Measurements from ENCODE around the gene RSPO1. TPM values are rescaled to one million over a fixed set of nuclear protein-coding genes. Genes with fewer than 3 reads are reported as not detected.
A peak's percentile ranks its signal among the peaks of the same experiment; 100 is the strongest.

The RSPO1 gene
- total and polyA plus RNA-seq, 4 experiments from 2014 or later: not detected

DNA sequence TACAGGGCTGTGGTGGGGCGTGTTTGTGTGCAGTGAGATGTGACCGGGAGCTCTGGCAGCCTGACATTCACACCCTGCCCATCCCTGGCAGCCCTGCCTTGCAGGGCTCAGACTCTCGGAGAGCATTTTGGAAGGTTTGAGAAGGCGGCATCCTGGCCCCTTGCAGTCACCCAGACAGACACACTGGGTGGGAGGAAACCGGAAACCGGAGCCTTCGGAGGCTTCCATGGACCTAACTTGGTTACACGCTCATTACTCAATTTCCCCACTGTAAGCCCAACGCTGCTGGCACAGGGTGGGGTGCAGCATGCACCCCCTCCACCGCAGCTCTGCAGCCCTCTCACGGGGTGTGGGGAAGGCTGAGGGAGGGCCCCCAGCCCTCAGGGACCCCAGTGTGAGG lies 22.2 kb upstream of the RSPO1 start:
- DNase-seq: no peak
- no peaks in the 10 kb centered on the region for H3K4me1 ChIP-seq (ENCODE audit: insufficient read depth, low read length)
- Mint-ChIP-seq H3K4me1 (no peaks in the 10 kb centered on the region), H3K9me3 (no peaks in the 10 kb centered on the region), H3K27ac (no peak overlapping the region), H3K4me3 (no peak overlapping the region), H3K36me3 (no peaks in the 10 kb centered on the region), H3K27me3 (peaks cover 2 to 8% of the 10 kb centered on the region in 2 donors)
- H3K27me3 ChIP-seq (ENCODE audit: insufficient read depth, low read length): no peaks in the 10 kb centered on the region
- H3K27ac ChIP-seq (ENCODE audit: low read depth, low read length): no peak overlapping the region
- no peak overlapping the region for H3K4me3 ChIP-seq (ENCODE audit: low read length in 2 of 2)
- intact Hi-C loops (cut with micrococcal nuclease): no loop called here
- no peaks in the 10 kb centered on the region for H3K36me3 ChIP-seq (ENCODE audit: insufficient read depth, low read length)
- ChIA-PET CTCF (ENCODE audit: partially characterized antibody) (no interaction called here), POLR2A (ENCODE audit: partially characterized antibody) (no interaction called here)
- no peaks in the 10 kb centered on the region for H3K9me3 ChIP-seq (ENCODE audit: control insufficient read depth in 1 of 2, low read length in 2 of 2)

DNA sequence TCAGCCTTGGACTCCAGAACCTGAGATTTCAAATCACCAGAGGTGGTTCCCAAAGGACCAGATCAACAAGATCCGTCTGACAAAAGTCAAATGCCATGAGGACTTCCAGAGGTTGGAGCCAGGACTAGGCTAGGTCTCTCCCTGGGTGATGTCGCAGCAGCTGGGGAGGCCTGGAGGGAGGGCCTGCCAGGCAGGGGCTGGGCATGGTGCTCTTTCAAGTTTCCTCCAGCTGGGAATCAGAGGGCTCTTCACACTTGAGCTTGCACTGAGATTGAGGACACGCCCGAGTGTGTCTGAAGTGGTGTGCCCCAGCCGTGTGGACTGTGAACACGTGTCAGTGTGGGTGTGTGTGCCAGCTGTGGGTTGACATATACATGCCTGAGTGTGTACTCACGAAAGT lies 21.3 kb upstream of the RSPO1 start:
- intact Hi-C loops (cut with micrococcal nuclease): no loop called here
- CTCF ChIA-PET (ENCODE audit: partially characterized antibody): no interaction called here

DNA sequence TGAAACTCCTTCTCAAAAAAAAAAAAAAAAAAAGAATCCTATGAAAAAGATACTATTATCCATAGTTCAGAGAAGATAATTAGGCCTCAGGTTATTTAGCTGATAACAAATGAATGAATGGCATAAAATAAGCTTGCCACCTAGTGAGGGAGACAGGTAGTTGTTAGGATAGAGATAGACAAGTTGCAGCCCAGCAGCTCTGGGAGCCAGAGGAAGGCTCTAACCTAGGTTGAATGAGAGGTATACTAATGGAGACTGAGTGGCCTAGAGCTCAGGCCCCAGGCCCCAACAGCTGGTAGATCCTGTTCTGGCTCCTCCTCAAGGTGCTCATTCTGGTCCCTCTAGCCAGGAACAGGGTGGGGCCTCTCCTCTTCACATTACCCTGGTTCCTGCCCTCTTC lies 20.6 kb upstream of the RSPO1 start:
- Mint-ChIP-seq H3K27ac (peak overlapping the region in 1 of 7 donors; percentile 29), H3K36me3 (no peaks in the 10 kb centered on the region), H3K9me3 (no peaks in the 10 kb centered on the region), H3K4me1 (no peaks in the 10 kb centered on the region), H3K27me3 (peaks cover under 1 to 5% of the 10 kb centered on the region in 2 donors), H3K4me3 (peak overlapping the region in 1 of 8 donors; percentile 39)
- no peaks in the 10 kb centered on the region for H3K27me3 ChIP-seq (ENCODE audit: insufficient read depth, low read length)
- POLR2A ChIA-PET (ENCODE audit: partially characterized antibody): no interaction called here
- H3K27ac ChIP-seq (ENCODE audit: low read depth, low read length): no peak overlapping the region
- H3K4me1 ChIP-seq (ENCODE audit: insufficient read depth, low read length): no peaks in the 10 kb centered on the region
- CTCF ChIA-PET (ENCODE audit: partially characterized antibody): no interaction called here
- no peaks in the 10 kb centered on the region for H3K9me3 ChIP-seq (ENCODE audit: control insufficient read depth in 1 of 2, low read length in 2 of 2)
- no peaks in the 10 kb centered on the region for H3K36me3 ChIP-seq (ENCODE audit: insufficient read depth, low read length)
- no peak for DNase-seq
- intact Hi-C loops (cut with micrococcal nuclease): no loop called here
- no peak overlapping the region for H3K4me3 ChIP-seq (ENCODE audit: low read length in 2 of 2)

More for the DNA sequence above, 21.3 kb upstream of the RSPO1 start:
- Mint-ChIP-seq H3K27me3 (peaks cover 2 to 8% of the 10 kb centered on the region in 2 donors), H3K36me3 (no peaks in the 10 kb centered on the region), H3K27ac (peak overlapping the region in 1 of 7 donors; percentile 22), H3K9me3 (no peaks in the 10 kb centered on the region), H3K4me3 (no peak overlapping the region), H3K4me1 (no peaks in the 10 kb centered on the region)
- POLR2A ChIA-PET (ENCODE audit: partially characterized antibody): no interaction called here
- H3K27ac ChIP-seq (ENCODE audit: low read depth, low read length): no peak overlapping the region
- no peaks in the 10 kb centered on the region for H3K36me3 ChIP-seq (ENCODE audit: insufficient read depth, low read length)
- H3K4me1 ChIP-seq (ENCODE audit: insufficient read depth, low read length): no peaks in the 10 kb centered on the region
- H3K4me3 ChIP-seq (ENCODE audit: low read length in 2 of 2): no peak overlapping the region
- H3K27me3 ChIP-seq (ENCODE audit: insufficient read depth, low read length): no peaks in the 10 kb centered on the region
- H3K9me3 ChIP-seq (ENCODE audit: control insufficient read depth in 1 of 2, low read length in 2 of 2): no peaks in the 10 kb centered on the region
- DNase-seq: no peak

DNA sequence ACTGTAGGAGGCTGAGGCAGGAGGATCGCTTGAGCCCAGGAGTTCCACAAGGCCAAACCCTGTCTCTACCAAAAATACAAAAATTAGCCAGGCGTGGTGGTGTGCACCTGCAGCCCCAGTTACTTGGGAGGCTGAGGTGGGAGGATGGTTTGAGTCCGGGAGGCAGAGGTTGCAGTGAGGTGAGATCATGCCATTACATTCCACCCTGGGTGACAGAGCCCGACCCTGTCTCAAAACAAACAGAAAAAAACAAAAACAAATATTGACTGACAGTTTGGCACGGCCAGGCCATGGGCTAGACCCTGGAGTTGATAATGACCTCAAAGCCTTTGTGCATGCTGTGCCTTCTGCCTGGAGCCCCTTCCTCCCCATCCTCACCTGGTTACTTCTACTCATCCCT lies 19.2 kb upstream of the RSPO1 start:
- Histone ChIP-seq H3K9me3 (ENCODE audit: control insufficient read depth in 1 of 2, low read length in 2 of 2) (no peaks in the 10 kb centered on the region), H3K4me3 (ENCODE audit: low read length in 2 of 2) (no peak overlapping the region), H3K4me1 (ENCODE audit: insufficient read depth, low read length) (no peaks in the 10 kb centered on the region), H3K27me3 (ENCODE audit: insufficient read depth, low read length) (no peaks in the 10 kb centered on the region), H3K36me3 (ENCODE audit: insufficient read depth, low read length) (no peaks in the 10 kb centered on the region), H3K27ac (ENCODE audit: low read depth, low read length) (no peak overlapping the region)
- CTCF ChIA-PET (ENCODE audit: partially characterized antibody): interaction anchor here (1.1 kb wide), 1 partner anchor 11 kb away, joined by 3 read pairs; no protein-coding TSS in a partner anchor
- intact Hi-C loops (cut with micrococcal nuclease): no loop called here
- POLR2A ChIA-PET (ENCODE audit: partially characterized antibody): no interaction called here
- peaks cover 0 to 1% (median 0%) of the 10 kb centered on the region in 4 donors for H3K4me1 Mint-ChIP-seq
- DNase-seq: no peak
- no peaks in the 10 kb centered on the region for H3K9me3 Mint-ChIP-seq
- peaks cover 0 to 2% of the 10 kb centered on the region in 2 donors for H3K27me3 Mint-ChIP-seq
- H3K4me3 Mint-ChIP-seq: no peak overlapping the region
- H3K27ac Mint-ChIP-seq: no peak overlapping the region
- H3K36me3 Mint-ChIP-seq: no peaks in the 10 kb centered on the region

DNA sequence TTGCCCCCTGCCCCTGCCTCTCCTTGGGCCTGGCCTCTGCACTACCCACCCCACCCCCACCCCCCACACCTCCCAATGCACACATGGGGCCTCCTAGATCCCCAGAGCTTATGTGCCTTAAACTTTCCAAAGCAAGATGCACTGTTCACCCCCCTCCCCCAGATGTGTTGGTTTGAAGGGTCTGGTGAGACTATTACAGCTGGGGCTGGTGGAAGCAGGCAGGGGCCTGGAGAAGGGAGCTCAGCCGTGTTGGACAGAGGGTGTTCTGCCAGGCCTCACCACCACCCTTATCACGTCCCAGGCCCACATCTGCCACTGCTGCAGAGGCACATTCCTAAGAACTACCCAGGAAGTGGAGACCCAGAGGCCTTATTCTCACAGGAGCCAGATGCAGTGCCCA lies 18.3 kb upstream of the RSPO1 start:
- Histone ChIP-seq H3K27ac (ENCODE audit: low read depth, low read length) (no peak overlapping the region), H3K36me3 (ENCODE audit: insufficient read depth, low read length) (no peaks in the 10 kb centered on the region), H3K4me3 (ENCODE audit: low read length in 2 of 2) (no peak overlapping the region), H3K4me1 (ENCODE audit: insufficient read depth, low read length) (no peaks in the 10 kb centered on the region), H3K27me3 (ENCODE audit: insufficient read depth, low read length) (no peaks in the 10 kb centered on the region), H3K9me3 (ENCODE audit: control insufficient read depth in 1 of 2, low read length in 2 of 2) (no peaks in the 10 kb centered on the region)
- ChIA-PET POLR2A (ENCODE audit: partially characterized antibody) (no interaction called here), CTCF (ENCODE audit: partially characterized antibody) (no interaction called here)
- no peak for DNase-seq
- intact Hi-C loops (cut with micrococcal nuclease): no loop called here
- Mint-ChIP-seq H3K27ac (no peak overlapping the region), H3K36me3 (no peaks in the 10 kb centered on the region), H3K27me3 (peaks cover 0 to 2% of the 10 kb centered on the region in 2 donors), H3K4me3 (no peak overlapping the region), H3K9me3 (no peaks in the 10 kb centered on the region), H3K4me1 (peaks cover 0 to 1% (median 0%) of the 10 kb centered on the region in 4 donors)

DNA sequence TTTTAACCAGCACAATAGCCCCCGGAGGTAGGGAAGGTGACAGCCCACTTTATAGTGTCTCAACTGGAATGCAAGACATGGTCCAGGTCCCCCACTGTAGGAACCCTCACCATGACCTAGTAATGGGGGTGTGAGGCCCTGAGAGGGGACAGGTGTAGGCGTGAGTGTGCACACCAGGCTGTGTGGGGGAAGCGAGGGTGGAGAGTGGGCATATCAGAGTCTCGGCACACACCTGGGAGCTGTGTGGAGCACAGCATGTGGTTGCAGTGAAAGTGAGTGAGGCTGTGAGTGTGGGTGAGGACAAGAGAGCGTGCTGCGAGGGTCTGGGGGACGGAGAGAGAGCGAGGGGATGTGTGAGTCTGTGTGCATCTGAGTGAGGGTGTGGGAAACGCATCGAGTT lies 17.1 kb upstream of the RSPO1 start:
- ChIA-PET CTCF (ENCODE audit: partially characterized antibody) (no interaction called here), POLR2A (ENCODE audit: partially characterized antibody) (no interaction called here)
- peak overlapping the region in 1 of 7 donors; percentile 36 for H3K27ac Mint-ChIP-seq
- H3K9me3 Mint-ChIP-seq: peaks cover 0 to 1% (median 0%) of the 10 kb centered on the region in 8 donors
- Histone ChIP-seq H3K36me3 (ENCODE audit: insufficient read depth, low read length) (no peaks in the 10 kb centered on the region), H3K4me1 (ENCODE audit: insufficient read depth, low read length) (no peaks in the 10 kb centered on the region), H3K27ac (ENCODE audit: low read depth, low read length) (no peak overlapping the region), H3K9me3 (ENCODE audit: control insufficient read depth in 1 of 2, low read length in 2 of 2) (no peaks in the 10 kb centered on the region), H3K4me3 (ENCODE audit: low read length in 2 of 2) (no peak overlapping the region), H3K27me3 (ENCODE audit: insufficient read depth, low read length) (no peaks in the 10 kb centered on the region)
- intact Hi-C loops (cut with micrococcal nuclease): no loop called here
- no peak overlapping the region for H3K4me3 Mint-ChIP-seq
- no peaks in the 10 kb centered on the region for H3K36me3 Mint-ChIP-seq
- peaks cover 0 to 1% (median 0%) of the 10 kb centered on the region in 4 donors for H3K4me1 Mint-ChIP-seq
- H3K27me3 Mint-ChIP-seq: peaks cover 0 to 3% of the 10 kb centered on the region in 2 donors
- no peak for DNase-seq

DNA sequence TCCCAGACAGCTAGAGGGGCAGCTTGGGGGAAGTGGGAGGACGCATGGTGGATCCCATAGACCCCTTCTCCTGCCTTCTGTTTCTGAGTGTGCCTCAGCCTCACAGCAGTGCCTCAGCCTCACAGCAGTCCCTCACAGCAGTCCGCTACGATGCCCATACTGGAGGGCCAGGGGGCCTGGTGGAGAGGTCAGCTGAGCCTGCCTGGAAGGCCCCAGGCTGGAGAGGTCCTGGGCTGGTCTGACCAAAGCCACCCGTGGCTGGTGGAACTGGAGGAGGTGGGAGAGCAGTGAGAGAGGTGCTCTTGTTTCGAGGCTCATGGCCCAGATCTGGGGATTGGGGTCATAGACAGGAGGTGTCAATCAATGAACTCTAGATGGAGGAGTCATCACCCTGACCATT lies 16.0 kb upstream of the RSPO1 start:
- Mint-ChIP-seq H3K4me3 (no peak overlapping the region), H3K4me1 (peaks cover 0 to 1% (median 0%) of the 10 kb centered on the region in 4 donors), H3K27ac (peak overlapping the region in 1 of 7 donors; percentile 47), H3K27me3 (peaks cover 0 to 6% of the 10 kb centered on the region in 2 donors), H3K9me3 (peaks cover 0 to 1% (median 0%) of the 10 kb centered on the region in 8 donors), H3K36me3 (no peaks in the 10 kb centered on the region)
- ChIA-PET CTCF (ENCODE audit: partially characterized antibody) (no interaction called here), POLR2A (ENCODE audit: partially characterized antibody) (no interaction called here)
- intact Hi-C loops (cut with micrococcal nuclease): no loop called here
- Histone ChIP-seq H3K27me3 (ENCODE audit: insufficient read depth, low read length) (no peaks in the 10 kb centered on the region), H3K4me3 (ENCODE audit: low read length in 2 of 2) (no peak overlapping the region), H3K4me1 (ENCODE audit: insufficient read depth, low read length) (no peaks in the 10 kb centered on the region), H3K36me3 (ENCODE audit: insufficient read depth, low read length) (no peaks in the 10 kb centered on the region), H3K9me3 (ENCODE audit: control insufficient read depth in 1 of 2, low read length in 2 of 2) (no peaks in the 10 kb centered on the region), H3K27ac (ENCODE audit: low read depth, low read length) (no peak overlapping the region)
- DNase-seq: no peak

DNA sequence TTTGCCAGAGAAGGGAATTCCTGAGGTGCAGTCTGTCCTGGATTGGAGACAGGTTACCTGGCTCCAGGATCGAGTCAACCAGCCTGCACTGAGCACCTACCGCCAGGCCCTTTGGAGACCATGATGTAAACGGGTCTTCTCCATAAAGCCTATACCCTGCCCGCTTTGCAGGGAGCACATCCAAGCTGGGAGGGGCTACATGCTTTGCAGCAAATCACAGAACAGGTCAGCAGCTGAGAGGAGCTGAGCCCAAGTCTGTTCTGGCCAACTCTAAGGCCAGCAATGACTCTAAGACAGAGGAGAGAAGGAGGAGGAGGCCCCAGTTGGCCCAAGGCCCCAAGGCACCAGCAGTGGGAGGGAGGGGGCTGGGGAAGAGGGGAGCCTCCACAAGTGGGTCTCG lies 15.5 kb upstream of the RSPO1 start:
- Mint-ChIP-seq H3K27me3 (peaks cover 2 to 9% of the 10 kb centered on the region in 2 donors), H3K9me3 (peaks cover 0 to 1% (median 0%) of the 10 kb centered on the region in 8 donors), H3K36me3 (no peaks in the 10 kb centered on the region), H3K4me1 (peaks cover 0 to 1% (median 0%) of the 10 kb centered on the region in 4 donors), H3K27ac (no peak overlapping the region), H3K4me3 (no peak overlapping the region)
- ChIA-PET CTCF (ENCODE audit: partially characterized antibody) (no interaction called here), POLR2A (ENCODE audit: partially characterized antibody) (no interaction called here)
- Histone ChIP-seq H3K36me3 (ENCODE audit: insufficient read depth, low read length) (no peaks in the 10 kb centered on the region), H3K27me3 (ENCODE audit: insufficient read depth, low read length) (no peaks in the 10 kb centered on the region), H3K9me3 (ENCODE audit: control insufficient read depth in 1 of 2, low read length in 2 of 2) (no peaks in the 10 kb centered on the region), H3K4me1 (ENCODE audit: insufficient read depth, low read length) (no peaks in the 10 kb centered on the region), H3K27ac (ENCODE audit: low read depth, low read length) (no peak overlapping the region), H3K4me3 (ENCODE audit: low read length in 2 of 2) (no peak overlapping the region)
- intact Hi-C loops (cut with micrococcal nuclease): no loop called here
- no peak for DNase-seq
